GM13977 (cell line): ENCODE results near the gene NPHS1.

Experiments
- DNase-seq: peaks from one replicate; pipeline ENCODE4 v3.0.0; 2012; ENCODE audit warnings: low spot score
- in situ Hi-C: fragments of 300-500 bp; cut with MboI; formaldehyde crosslinking; loops from one replicate; pipeline ENCODE4 v1.12.0; 2022; ENCODE audit warnings: low sequenced_read_pairs, low pct_unique_long_range_greater_than_20kb, mixed read lengths, inconsistent platforms; ENCODE audit not compliant: unreplicated experiment
- TF ChIP-seq, protein P1 (sequence below): IDR thresholded peaks from 2 replicates; pipeline ENCODE4 v1.5.1; 2012; ENCODE audit warnings: mild to moderate bottlenecking, control low read depth; ENCODE audit not compliant: insufficient read depth; ENCODE audit errors: extremely low read depth, missing control alignments

The NPHS1 gene, protein sequence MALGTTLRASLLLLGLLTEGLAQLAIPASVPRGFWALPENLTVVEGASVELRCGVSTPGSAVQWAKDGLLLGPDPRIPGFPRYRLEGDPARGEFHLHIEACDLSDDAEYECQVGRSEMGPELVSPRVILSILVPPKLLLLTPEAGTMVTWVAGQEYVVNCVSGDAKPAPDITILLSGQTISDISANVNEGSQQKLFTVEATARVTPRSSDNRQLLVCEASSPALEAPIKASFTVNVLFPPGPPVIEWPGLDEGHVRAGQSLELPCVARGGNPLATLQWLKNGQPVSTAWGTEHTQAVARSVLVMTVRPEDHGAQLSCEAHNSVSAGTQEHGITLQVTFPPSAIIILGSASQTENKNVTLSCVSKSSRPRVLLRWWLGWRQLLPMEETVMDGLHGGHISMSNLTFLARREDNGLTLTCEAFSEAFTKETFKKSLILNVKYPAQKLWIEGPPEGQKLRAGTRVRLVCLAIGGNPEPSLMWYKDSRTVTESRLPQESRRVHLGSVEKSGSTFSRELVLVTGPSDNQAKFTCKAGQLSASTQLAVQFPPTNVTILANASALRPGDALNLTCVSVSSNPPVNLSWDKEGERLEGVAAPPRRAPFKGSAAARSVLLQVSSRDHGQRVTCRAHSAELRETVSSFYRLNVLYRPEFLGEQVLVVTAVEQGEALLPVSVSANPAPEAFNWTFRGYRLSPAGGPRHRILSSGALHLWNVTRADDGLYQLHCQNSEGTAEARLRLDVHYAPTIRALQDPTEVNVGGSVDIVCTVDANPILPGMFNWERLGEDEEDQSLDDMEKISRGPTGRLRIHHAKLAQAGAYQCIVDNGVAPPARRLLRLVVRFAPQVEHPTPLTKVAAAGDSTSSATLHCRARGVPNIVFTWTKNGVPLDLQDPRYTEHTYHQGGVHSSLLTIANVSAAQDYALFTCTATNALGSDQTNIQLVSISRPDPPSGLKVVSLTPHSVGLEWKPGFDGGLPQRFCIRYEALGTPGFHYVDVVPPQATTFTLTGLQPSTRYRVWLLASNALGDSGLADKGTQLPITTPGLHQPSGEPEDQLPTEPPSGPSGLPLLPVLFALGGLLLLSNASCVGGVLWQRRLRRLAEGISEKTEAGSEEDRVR (N-terminal part only)

DNA sequence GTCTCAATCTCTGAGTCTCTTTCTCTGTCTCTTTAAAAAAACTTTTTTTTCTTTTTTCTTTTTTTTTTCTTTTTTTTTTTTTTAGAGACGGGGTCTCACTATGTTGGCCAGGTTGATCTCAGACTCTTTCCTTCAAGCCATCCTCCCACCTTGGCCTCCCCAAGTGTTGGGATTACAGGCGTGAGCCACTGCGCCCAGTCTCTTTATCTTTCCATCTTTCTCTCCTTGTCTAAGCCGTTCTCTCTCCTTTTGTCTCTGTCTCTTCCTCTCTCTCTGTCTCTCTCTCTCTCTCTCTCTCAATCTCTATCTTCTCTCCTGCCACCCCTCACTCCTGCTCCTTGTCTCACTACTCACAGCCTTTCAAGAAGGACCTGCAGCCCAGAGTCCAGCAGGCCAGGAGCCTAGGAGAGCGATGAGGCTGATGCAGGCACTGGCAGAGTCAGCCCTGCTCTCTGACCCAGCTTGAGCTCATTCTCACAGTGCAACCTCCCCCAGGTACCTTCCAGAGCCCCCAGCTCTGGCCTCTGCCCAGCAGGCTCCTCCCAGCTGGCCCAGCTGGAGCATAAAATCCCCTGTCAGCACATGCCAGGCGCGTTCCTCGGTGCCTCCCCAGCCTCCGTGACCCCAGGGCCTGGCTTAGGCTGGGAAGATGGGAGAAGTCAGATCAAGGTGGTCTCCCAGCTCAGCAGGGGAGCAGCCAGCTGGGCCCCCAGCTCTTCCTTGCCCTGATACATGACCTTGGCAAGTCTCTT lies at the start of gene NPHS1:
Gene NPHS1 (minus strand): TSS at position 476 of the 752 bp plus-strand sequence. CDS start 667 bp downstream, outside the sequence.
- in situ Hi-C loops, result no loop called here
- TF ChIP-seq, protein P1, sequence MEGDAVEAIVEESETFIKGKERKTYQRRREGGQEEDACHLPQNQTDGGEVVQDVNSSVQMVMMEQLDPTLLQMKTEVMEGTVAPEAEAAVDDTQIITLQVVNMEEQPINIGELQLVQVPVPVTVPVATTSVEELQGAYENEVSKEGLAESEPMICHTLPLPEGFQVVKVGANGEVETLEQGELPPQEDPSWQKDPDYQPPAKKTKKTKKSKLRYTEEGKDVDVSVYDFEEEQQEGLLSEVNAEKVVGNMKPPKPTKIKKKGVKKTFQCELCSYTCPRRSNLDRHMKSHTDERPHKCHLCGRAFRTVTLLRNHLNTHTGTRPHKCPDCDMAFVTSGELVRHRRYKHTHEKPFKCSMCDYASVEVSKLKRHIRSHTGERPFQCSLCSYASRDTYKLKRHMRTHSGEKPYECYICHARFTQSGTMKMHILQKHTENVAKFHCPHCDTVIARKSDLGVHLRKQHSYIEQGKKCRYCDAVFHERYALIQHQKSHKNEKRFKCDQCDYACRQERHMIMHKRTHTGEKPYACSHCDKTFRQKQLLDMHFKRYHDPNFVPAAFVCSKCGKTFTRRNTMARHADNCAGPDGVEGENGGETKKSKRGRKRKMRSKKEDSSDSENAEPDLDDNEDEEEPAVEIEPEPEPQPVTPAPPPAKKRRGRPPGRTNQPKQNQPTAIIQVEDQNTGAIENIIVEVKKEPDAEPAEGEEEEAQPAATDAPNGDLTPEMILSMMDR, result no peak
- no peak for DNase-seq

DNA sequence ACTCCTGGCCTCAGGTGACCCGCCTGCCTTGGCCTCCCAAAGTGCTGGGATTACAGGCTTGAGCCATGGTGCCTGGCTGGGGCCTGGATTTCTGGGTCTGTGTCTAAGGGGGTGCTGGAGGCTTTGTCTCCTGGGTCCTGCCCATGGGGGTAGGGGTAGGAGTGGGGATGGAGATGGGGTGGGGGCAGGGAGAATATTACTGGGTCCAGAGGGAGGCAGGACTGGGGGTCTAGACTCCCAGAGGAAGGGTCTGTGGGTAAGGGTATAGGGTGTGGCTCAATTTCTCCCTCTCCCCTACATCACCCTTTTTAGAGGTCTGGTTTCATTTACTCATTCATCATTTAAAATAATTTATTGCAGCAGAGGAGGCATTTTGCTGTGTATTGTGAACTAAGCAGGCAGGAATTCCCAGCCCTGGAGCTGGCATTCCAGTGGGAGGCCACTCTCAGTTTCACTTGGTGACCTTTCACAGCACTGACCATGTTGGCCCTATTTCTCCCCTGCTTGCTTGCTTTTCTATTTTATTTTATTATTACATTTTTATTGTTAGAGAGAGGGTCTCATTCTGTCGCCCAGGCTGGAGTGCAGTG lies 48.8 kb upstream of the NPHS1 start:
- DNase-seq, result no peak
- in situ Hi-C loops, result no loop called here
- TF ChIP-seq, protein P1, result no peak

DNA sequence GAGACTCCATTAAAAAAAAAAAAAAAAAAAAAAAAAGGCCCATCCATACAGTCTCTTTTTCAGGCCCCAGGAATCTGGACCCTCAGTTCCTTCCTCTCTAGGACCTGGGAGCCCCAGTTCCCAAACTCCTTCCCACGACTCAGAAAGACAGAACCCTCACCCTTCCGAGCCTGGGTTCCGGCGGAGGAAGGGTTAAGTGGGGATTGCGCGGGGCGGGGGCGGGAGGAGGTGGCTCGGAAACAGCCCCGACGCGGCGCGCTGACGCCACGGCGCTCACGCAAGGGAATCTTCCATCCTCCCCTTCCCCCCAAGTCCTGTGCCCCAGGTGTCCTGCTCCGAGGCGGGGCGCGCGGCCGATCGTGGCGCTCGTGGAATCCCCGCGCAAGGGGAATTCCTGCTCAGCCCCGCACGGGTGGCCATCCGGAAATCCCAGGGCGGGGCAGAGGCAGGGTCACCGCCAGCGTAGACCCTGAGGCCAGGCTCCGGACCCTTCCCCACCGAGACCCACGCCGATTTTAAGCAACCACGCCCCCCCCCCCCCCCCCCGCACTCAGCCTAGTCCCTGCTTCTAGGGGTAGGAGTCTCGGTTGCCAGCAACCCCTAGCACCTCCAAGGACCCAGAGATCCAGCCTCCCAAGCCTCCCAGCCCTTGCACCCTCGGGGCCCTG lies 47.4 kb upstream of the NPHS1 start:
- TF ChIP-seq, protein P1, result no peak
- in situ Hi-C loops, result no loop called here
- peak; percentile 93 for DNase-seq

DNA sequence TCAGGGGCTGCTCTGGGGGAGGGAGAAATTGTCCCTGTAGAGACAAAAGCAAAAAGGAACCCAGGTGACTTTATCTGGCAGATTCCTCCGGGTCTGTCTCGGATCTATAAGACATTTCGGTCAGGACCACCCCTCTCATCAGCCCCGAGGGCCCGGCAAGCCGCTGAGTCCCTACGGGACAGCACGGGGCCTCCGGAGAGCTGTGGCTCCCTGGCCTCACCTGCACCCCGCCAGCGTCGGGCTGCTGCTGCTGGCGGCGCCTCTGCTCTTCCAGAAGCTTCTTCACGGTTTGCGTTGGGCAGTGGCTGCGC lies 46.1 kb upstream of the NPHS1 start:
- in situ Hi-C loops, result no loop called here
- no peak for DNase-seq
- TF ChIP-seq, protein P1, result no peak

DNA sequence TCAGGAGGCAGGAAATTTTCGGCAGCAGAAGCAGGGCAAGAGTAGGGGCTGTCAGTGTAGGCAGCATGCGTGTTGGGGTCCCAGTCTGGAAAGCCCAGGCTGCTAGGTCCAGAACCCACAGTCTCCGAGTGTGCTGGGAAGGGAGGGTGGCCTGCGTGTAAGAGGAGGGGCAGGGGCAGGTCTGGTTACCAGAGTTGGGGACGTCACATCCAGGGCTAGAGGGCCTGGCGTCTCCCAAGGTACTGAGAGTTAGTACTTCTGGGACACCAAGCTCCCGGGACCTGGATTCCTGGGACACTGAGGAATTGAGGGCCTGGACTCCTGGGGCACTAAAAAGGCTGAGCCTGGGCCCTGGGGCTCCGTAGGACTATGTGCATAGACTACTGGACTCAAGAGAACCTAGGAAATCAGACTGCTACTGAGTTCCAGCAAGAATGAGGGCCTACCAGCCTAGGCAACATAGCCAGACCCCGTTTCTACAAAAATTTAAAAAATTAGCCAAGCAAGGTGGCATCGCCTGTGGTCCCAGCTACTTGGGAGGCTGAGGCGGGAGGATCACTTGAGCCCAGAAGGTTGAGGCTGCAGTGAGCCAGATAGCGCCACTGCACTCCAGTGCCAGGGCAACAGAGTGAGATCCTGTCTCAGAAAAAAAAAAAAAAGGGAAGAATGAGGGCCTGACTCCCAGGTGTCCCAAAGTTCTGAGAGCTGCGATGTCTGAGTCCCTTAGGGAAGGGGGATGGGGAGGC lies 45.6 kb upstream of the NPHS1 start:
- DNase-seq, result no peak
- in situ Hi-C loops, result no loop called here
- TF ChIP-seq, protein P1, result no peak
